SH-SY5Y (cell line): Measurements from ENCODE around the gene ESR1.

Experiments
- GATA2 ChIP-seq: IDR thresholded peaks from 2 replicates; pipeline ENCODE4 v1.6.1; 2011; ENCODE audit warnings: mild to moderate bottlenecking, low read depth, low read length
- GATA3 ChIP-seq: IDR thresholded peaks from 2 replicates; pipeline ENCODE4 v1.6.1; 2011; ENCODE audit warnings: low read depth, mild to moderate bottlenecking, low read length, moderate library complexity

DNA sequence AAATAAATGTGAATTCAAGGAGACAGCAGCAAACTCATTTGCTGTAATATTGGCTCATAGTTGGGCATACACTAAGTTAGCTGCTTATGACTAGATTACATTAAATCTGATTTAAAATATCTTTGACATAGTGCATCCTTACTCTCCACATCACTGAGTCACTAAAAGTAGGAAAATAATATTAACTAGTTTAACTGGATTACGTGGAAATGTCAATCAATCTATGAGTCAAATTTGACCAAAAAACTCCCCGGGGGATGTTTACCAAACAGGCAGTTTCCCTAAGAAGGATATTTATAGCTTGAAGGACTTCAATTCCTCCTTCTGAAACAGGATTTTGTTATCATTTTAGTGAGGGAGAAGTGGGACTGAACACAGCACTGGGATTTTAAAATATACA lies 366.5 kb downstream of the ESR1 start:
- TF ChIP-seq GATA2 (no peak), GATA3 (no peak)
